ENCODE data around the gene INIP.
"Not testable (repeated sequence)": the region's sequence is repeated elsewhere in the genome, so short reads cannot be mapped to it uniquely, and the experiment has no call there.

INIP gene

GRCh38 chr9:112731971-112732370 is 14.1 kb upstream of the INIP start:
- no peak for DNase-seq

- DNase-seq = no peak
Observed at GRCh38 chr9:112728401-112728800, 10.5 kb upstream of the INIP start.

GRCh38 chr9:112726428-112726827 is 8.5 kb upstream of the INIP start:
- DNase-seq = no peak

GRCh38 chr9:112725961-112726360 is 8.0 kb upstream of the INIP start:
- DNase-seq = no peak

GRCh38 chr9:112722749-112723148 is 4.8 kb upstream of the INIP start:
- DNase-seq = not testable (repeated sequence)

GRCh38 chr9:112720113-112720780 is 2.3 kb upstream of the INIP start:
- DNase-seq = no peak

- no peak for DNase-seq
Observed at GRCh38 chr9:112719696-112720095, 1.8 kb upstream of the INIP start.

GRCh38 chr9:112719241-112719691 is 1.3 kb upstream of the INIP start:
- no peak for DNase-seq

- DNase-seq = no peak
Observed at GRCh38 chr9:112712678-112713077, 5.2 kb downstream of the INIP start.

GRCh38 chr9:112711050-112711689 is 6.7 kb downstream of the INIP start:
- no peak for DNase-seq

GRCh38 chr9:112705768-112706427 is 12.0 kb downstream of the INIP start:
- no peak for DNase-seq

GRCh38 chr9:112703304-112703703 is 14.6 kb downstream of the INIP start:
- no peak for DNase-seq

GRCh38 chr9:112700085-112700484 is 17.8 kb downstream of the INIP start:
- no peak for DNase-seq

- no peak for DNase-seq
Observed at GRCh38 chr9:112699230-112699629, 18.7 kb downstream of the INIP start.

GRCh38 chr9:112696461-112696860 is 21.5 kb downstream of the INIP start:
- DNase-seq = no peak

- no peak for DNase-seq
Observed at GRCh38 chr9:112694706-112695555, 23.0 kb downstream of the INIP start.

GRCh38 chr9:112689161-112689740 is 28.7 kb downstream of the INIP start:
- no peak for DNase-seq

GRCh38 chr9:112680731-112681402 is 37.0 kb downstream of the INIP start:
- no peak for DNase-seq

GRCh38 chr9:112677040-112677439 is 40.9 kb downstream of the INIP start:
- no peak for DNase-seq

- DNase-seq = not testable (repeated sequence)
Observed at GRCh38 chr9:112673221-112673620, 44.7 kb downstream of the INIP start.

- no peak for DNase-seq
Observed at GRCh38 chr9:112670991-112671625, 46.8 kb downstream of the INIP start.

- no peak for DNase-seq
Observed at GRCh38 chr9:112669326-112669725, 48.6 kb downstream of the INIP start.

Data from NCI-H1417 treated with DMSO at 0.1 percent for 48 hours (cell line).